Smooth muscle cell (in vitro differentiated cells): ENCODE results near the gene LMTK3. TPM values are rescaled to one million over a fixed set of nuclear protein-coding genes. Genes with fewer than 3 reads are reported as not detected.

ENCODE experiments used
- DNase-seq: peaks from one replicate; lab custom pipeline; 2025; ENCODE audit not compliant: unreplicated experiment; lab: John Stamatoyannopoulos, UW
- H2AFZ ChIP-seq: fragments of 200-600 bp; sonication (generic); 2 replicates; pipeline ENCODE4 v1.6.0; 2016; ENCODE audit warnings: antibody characterized with exemption, low read depth, mild to moderate bottlenecking
- H3F3A ChIP-seq: fragments of 200-600 bp; sonication (generic); 2 replicates; pipeline ENCODE4 v1.6.0; 2017; ENCODE audit warnings: antibody characterized with exemption, low read depth
- H3K27ac ChIP-seq: fragments of 200-600 bp; sonication (generic); 2 replicates; pipeline ENCODE4 v1.5.1; 2016; ENCODE audit warnings: low read depth, mild to moderate bottlenecking
- H3K27me3 ChIP-seq: fragments of 200-600 bp; sonication (generic); 2 replicates; pipeline ENCODE4 v1.6.1; 2016; ENCODE audit warnings: low read depth, mild to moderate bottlenecking
- H3K36me3 ChIP-seq: fragments of 200-600 bp; sonication (generic); 2 replicates; pipeline ENCODE4 v1.5.1; 2016; ENCODE audit warnings: low read depth
- H3K4me1 ChIP-seq: fragments of 200-600 bp; sonication (generic); 2 replicates; pipeline ENCODE4 v1.5.1; 2016; ENCODE audit warnings: low read depth
- H3K4me2 ChIP-seq: fragments of 200-600 bp; sonication (generic); 2 replicates; pipeline ENCODE4 v1.6.0; 2016; ENCODE audit warnings: mild to moderate bottlenecking
- H3K4me3 ChIP-seq: fragments of 200-600 bp; sonication (generic); 2 replicates; pipeline ENCODE4 v1.5.1; 2016; ENCODE audit warnings: mild to moderate bottlenecking
- H3K79me2 ChIP-seq: fragments of 200-600 bp; sonication (generic); 2 replicates; pipeline ENCODE4 v1.6.0; 2016; ENCODE audit warnings: low read depth, mild to moderate bottlenecking
- H3K9ac ChIP-seq: fragments of 200-600 bp; sonication (generic); 2 replicates; pipeline ENCODE4 v1.6.0; 2016; ENCODE audit warnings: low read depth
- H3K9me3 ChIP-seq: fragments of 200-600 bp; sonication (generic); replicated peaks from 2 replicates; pipeline ENCODE4 v1.5.1; 2016; ENCODE audit warnings: low read depth
- H4K20me1 ChIP-seq: fragments of 200-600 bp; sonication (generic); 2 replicates; pipeline ENCODE4 v1.6.0; 2016; ENCODE audit warnings: low read depth
- WGBS: methylation state at CpG from one replicate; pipeline ENCODE4 v1.1.7; 2016; ENCODE audit warnings: low lambda C conversion rate; 5-methylcytosine and 5-hydroxymethylcytosine counted together
- polyA plus RNA-seq: library from polyadenylated mRNA; unstranded; fragments of >200 nt; fragmentation: Nextera tagmentation; extraction: Ambion mirVana; gene quantifications from 2 replicates; pipeline ENCODE4 v1.2.1, GENCODE V29; 2016
- total RNA-seq: library from RNA; depleted of rRNA; stranded (reverse); fragments of >200 nt; gene quantifications from 2 replicates; pipeline ENCODE4 v1.2.3, GENCODE V29; 2014
- TF ChIP-seq, protein P1 (sequence below): fragments of 200-600 bp; sonication (generic); IDR thresholded peaks from 2 replicates; pipeline ENCODE4 v1.5.1; 2017; ENCODE audit warnings: borderline replicate concordance, mild to moderate bottlenecking, antibody characterized with exemption; ENCODE audit not compliant: insufficient read depth, poor library complexity, severe bottlenecking

Gene LMTK3
- total and polyA plus RNA-seq, 2 experiments from 2014 or later: 0.66 to 3.1 TPM

DNA sequence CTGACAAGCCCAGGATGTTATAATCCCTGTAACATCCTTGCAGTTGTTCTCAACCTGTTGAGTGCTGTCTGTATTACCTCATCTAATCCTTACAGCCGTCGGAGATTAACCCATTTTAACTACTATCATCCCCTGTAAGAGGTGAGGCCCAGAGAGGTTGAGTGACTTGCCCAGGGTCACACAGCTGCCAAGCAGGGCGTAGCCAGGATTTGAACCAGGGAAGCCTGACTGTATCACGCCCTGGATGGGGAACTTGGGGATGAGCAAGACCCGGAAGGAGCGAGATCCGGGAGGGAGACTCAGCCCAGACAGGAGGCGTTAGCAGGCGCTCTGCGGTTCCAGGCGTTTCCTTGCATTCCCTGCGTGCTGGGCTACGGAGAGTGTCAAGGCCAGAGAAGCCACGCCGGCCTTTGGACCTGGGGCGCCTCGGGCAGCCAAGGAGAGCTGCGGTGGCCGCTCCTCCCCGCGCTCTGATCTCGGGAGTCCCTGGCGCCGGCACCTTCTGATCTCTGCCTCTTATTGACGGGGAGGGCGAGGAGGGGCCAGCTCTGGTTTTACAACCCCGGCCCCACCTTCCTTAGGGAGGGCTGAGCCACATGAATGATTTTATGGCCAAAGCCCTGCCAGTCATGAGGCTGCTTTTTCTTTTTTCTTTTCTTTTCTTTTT lies 46.5 kb upstream of the LMTK3 start:
- 32% methylated on average over 27 of the region's 27 CpGs for WGBS
- TF ChIP-seq, protein P1, sequence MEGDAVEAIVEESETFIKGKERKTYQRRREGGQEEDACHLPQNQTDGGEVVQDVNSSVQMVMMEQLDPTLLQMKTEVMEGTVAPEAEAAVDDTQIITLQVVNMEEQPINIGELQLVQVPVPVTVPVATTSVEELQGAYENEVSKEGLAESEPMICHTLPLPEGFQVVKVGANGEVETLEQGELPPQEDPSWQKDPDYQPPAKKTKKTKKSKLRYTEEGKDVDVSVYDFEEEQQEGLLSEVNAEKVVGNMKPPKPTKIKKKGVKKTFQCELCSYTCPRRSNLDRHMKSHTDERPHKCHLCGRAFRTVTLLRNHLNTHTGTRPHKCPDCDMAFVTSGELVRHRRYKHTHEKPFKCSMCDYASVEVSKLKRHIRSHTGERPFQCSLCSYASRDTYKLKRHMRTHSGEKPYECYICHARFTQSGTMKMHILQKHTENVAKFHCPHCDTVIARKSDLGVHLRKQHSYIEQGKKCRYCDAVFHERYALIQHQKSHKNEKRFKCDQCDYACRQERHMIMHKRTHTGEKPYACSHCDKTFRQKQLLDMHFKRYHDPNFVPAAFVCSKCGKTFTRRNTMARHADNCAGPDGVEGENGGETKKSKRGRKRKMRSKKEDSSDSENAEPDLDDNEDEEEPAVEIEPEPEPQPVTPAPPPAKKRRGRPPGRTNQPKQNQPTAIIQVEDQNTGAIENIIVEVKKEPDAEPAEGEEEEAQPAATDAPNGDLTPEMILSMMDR: no peak
- no peaks in the 10 kb centered on the region for H3K27me3 ChIP-seq
- H3F3A ChIP-seq: peaks cover 25% of the 10 kb centered on the region
- no peak overlapping the region for H3K27ac ChIP-seq
- H3K9me3 ChIP-seq: no peaks in the 10 kb centered on the region
- no peak overlapping the region for H3K9ac ChIP-seq
- peak overlapping the region; percentile 76 for H3K4me2 ChIP-seq
- H3K36me3 ChIP-seq: no peaks in the 10 kb centered on the region
- peaks cover 3% of the 10 kb centered on the region for H3K4me1 ChIP-seq
- H3K79me2 ChIP-seq: no peaks in the 10 kb centered on the region
- no peaks in the 10 kb centered on the region for H4K20me1 ChIP-seq
- peak overlapping the region; percentile 90 for H2AFZ ChIP-seq
- no peak for DNase-seq
- H3K4me3 ChIP-seq: peak overlapping the region; percentile 21

DNA sequence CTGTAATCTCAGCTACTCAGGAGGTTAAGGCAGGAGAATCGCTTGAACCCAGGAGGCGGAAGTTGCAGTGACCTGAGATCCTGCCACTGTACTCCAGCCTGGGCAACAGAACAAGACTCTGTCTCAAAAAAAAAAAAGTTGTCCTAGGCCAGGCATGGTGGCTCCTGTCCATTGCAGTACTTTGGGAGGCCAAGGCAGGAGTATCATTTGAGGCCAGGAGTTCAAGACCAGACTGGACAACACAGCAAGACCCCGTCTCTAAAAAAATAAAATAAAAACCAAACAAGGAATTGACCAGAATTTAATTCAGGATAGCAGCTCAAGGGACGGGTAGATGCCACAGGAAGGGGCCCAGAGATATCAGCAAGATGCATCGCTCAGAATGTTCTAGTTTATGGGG lies 45.2 kb upstream of the LMTK3 start:
- Histone ChIP-seq H3K4me1 (peaks cover 3% of the 10 kb centered on the region), H2AFZ (no peak overlapping the region), H3K36me3 (no peaks in the 10 kb centered on the region), H4K20me1 (no peaks in the 10 kb centered on the region), H3F3A (peaks cover 25% of the 10 kb centered on the region), H3K9me3 (no peaks in the 10 kb centered on the region), H3K27me3 (no peaks in the 10 kb centered on the region), H3K9ac (no peak overlapping the region), H3K27ac (no peak overlapping the region), H3K79me2 (no peaks in the 10 kb centered on the region), H3K4me3 (no peak overlapping the region), H3K4me2 (no peak overlapping the region)
- TF ChIP-seq, protein P1: no peak
- WGBS: 93% methylated on average over 5 of the region's 5 CpGs
- no peak for DNase-seq

DNA sequence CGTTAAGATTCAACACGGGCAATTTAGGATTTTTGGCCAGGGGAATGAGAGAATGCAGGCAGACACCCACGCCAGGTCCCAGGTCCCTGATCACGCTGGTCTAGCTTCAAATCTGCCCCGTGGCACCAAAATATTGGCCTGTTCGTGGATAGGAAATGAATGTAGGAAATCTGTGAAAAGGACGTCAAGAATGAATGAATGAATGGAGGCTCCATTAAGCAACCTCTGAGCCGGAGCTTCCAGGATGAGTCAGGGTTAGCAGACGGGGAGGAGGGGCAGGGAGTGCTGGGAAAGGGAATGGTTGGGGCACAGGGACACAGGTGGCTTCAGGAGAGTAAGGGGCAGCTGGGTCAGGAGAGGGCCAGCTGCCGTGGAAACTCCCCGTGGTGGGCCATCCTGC lies 44.5 kb upstream of the LMTK3 start:
- Histone ChIP-seq H2AFZ (no peak overlapping the region), H3K79me2 (no peaks in the 10 kb centered on the region), H3F3A (peaks cover 25% of the 10 kb centered on the region), H3K36me3 (no peaks in the 10 kb centered on the region), H3K9ac (no peak overlapping the region), H3K27ac (no peak overlapping the region), H3K4me2 (no peak overlapping the region), H3K4me3 (no peak overlapping the region), H3K27me3 (no peaks in the 10 kb centered on the region), H3K4me1 (peaks cover 3% of the 10 kb centered on the region), H3K9me3 (no peaks in the 10 kb centered on the region), H4K20me1 (no peaks in the 10 kb centered on the region)
- DNase-seq: no peak
- TF ChIP-seq, protein P1: no peak
- WGBS: 47% methylated on average over 11 of the region's 11 CpGs
